ENCODE measurements around the gene S100A14.

S100A14 gene

GRCh38 chr1:153638261-153638660 is 22.1 kb upstream of the S100A14 start:
- DNase-seq (ENCODE audit: low read depth) = no peak

- no peak for DNase-seq (ENCODE audit: low read depth)
Observed at GRCh38 chr1:153636312-153636711, 20.2 kb upstream of the S100A14 start.

GRCh38 chr1:153635872-153636271 is 19.7 kb upstream of the S100A14 start:
- DNase-seq (ENCODE audit: low read depth) = no peak

- peak; percentile 91 for DNase-seq (ENCODE audit: low read depth)
Observed at GRCh38 chr1:153633754-153634665, 17.9 kb upstream of the S100A14 start, which contains the start of gene CHTOP. Gene CHTOP (plus strand): TSS chr1:153634066. CDS start chr1:153636589, 2,523 bp downstream.

- no peak for DNase-seq (ENCODE audit: low read depth)
Observed at GRCh38 chr1:153633161-153633753, 17.1 kb upstream of the S100A14 start.

GRCh38 chr1:153631047-153632022 is 15.2 kb upstream of the S100A14 start:
- DNase-seq (ENCODE audit: low read depth) = no peak

GRCh38 chr1:153630384-153630783 is 14.3 kb upstream of the S100A14 start:
- DNase-seq (ENCODE audit: low read depth) = no peak

- DNase-seq (ENCODE audit: low read depth) = no peak
Observed at GRCh38 chr1:153629971-153630370, 13.8 kb upstream of the S100A14 start.

GRCh38 chr1:153629343-153629665 is 13.2 kb upstream of the S100A14 start:
- no peak for DNase-seq (ENCODE audit: low read depth)

GRCh38 chr1:153628638-153629342 is 12.7 kb upstream of the S100A14 start:
- no peak for DNase-seq (ENCODE audit: low read depth)

- DNase-seq (ENCODE audit: low read depth) = no peak
Observed at GRCh38 chr1:153627715-153628626, 11.8 kb upstream of the S100A14 start, which contains the start of gene S100A1. Gene S100A1 (plus strand): TSS chr1:153628434. CDS start chr1:153630522, 2,088 bp downstream.

- no peak for DNase-seq (ENCODE audit: low read depth)
Observed at GRCh38 chr1:153626904-153627714, 11.0 kb upstream of the S100A14 start, which contains the start of gene S100A13. Gene S100A13 (minus strand): TSS chr1:153627505. CDS start chr1:153626472, 1,033 bp downstream.

GRCh38 chr1:153626477-153626903 is 10.4 kb upstream of the S100A14 start:
- DNase-seq (ENCODE audit: low read depth) = no peak

GRCh38 chr1:153624965-153625611 is 9.0 kb upstream of the S100A14 start:
- no peak for DNase-seq (ENCODE audit: low read depth)

GRCh38 chr1:153623101-153623500 is 7.0 kb upstream of the S100A14 start:
- no peak for DNase-seq (ENCODE audit: low read depth)

- DNase-seq (ENCODE audit: low read depth) = no peak
Observed at GRCh38 chr1:153619171-153619570, 3.0 kb upstream of the S100A14 start.

- peak; percentile 72 for DNase-seq (ENCODE audit: low read depth)
Observed at GRCh38 chr1:153617663-153618062, 1.5 kb upstream of the S100A14 start.

GRCh38 chr1:153616917-153617311 is 789 bp upstream of the S100A14 start:
- no peak for DNase-seq (ENCODE audit: low read depth)

- DNase-seq (ENCODE audit: low read depth) = no peak
Observed at GRCh38 chr1:153615406-153615805, 719 bp downstream of the S100A14 start.
